Duodenal mucosa (tissue), 2 donors: ENCODE results near the gene LRRC32.

Source experiments
- H3K27ac ChIP-seq: one replicate; pipeline ENCODE4 v1.7.0; 2013; ENCODE audit warnings: low read depth, low read length
- H3K27me3 ChIP-seq, 2 donors: one replicate each; pipeline ENCODE4 v1.7.0; 2013; ENCODE audit warnings: low read length in 2 of 2, control low read depth in 1 of 2; ENCODE audit not compliant: insufficient read depth in 2 of 2, control insufficient read depth in 1 of 2
- H3K36me3 ChIP-seq, 2 donors: one replicate each; pipeline ENCODE4 v1.7.0; 2013; ENCODE audit warnings: low read length in 2 of 2, control low read depth in 1 of 2; ENCODE audit not compliant: insufficient read depth in 2 of 2, control insufficient read depth in 1 of 2
- H3K4me1 ChIP-seq, 2 donors: one replicate each; pipeline ENCODE4 v1.7.0; 2013; ENCODE audit warnings: low read length in 2 of 2, control low read depth in 1 of 2; ENCODE audit not compliant: insufficient read depth in 2 of 2, control insufficient read depth in 1 of 2
- H3K4me3 ChIP-seq, 2 donors: one replicate each; pipeline ENCODE4 v1.7.0; 2013; ENCODE audit warnings: low read length in 2 of 2, low read depth in 1 of 2
- H3K9ac ChIP-seq, 2 donors: one replicate each; pipeline ENCODE4 v1.7.0; 2013; ENCODE audit warnings: low read length in 2 of 2, low read depth in 1 of 2
- H3K9me3 ChIP-seq, 2 donors: one replicate each; pipeline ENCODE4 v1.7.0; 2013; ENCODE audit warnings: low read length in 2 of 2, control low read depth in 1 of 2; ENCODE audit not compliant: control insufficient read depth in 1 of 2

Gene LRRC32

GRCh38 chr11:76680518-76681425, 10.2 kb upstream of the LRRC32 start:
- Histone ChIP-seq H3K27ac (no peak overlapping the region), H3K27me3 (no peaks in the 10 kb centered on the region), H3K4me1 (peaks cover 0 to 3% of the 10 kb centered on the region in 2 donors), H3K9ac (no peak overlapping the region), H3K4me3 (no peak overlapping the region), H3K36me3 (no peaks in the 10 kb centered on the region), H3K9me3 (no peaks in the 10 kb centered on the region)

- Histone ChIP-seq H3K27me3 (no peaks in the 10 kb centered on the region), H3K36me3 (no peaks in the 10 kb centered on the region), H3K27ac (no peak overlapping the region), H3K4me1 (peaks cover 3% of the 10 kb centered on the region in 2 donors), H3K9ac (no peak overlapping the region), H3K9me3 (no peaks in the 10 kb centered on the region), H3K4me3 (no peak overlapping the region)
Measured at GRCh38 chr11:76678321-76678720, 7.8 kb upstream of the LRRC32 start.

GRCh38 chr11:76677458-76677765, 6.9 kb upstream of the LRRC32 start:
- Histone ChIP-seq H3K27ac (no peak overlapping the region), H3K4me1 (peaks cover 9 to 11% of the 10 kb centered on the region in 2 donors), H3K36me3 (no peaks in the 10 kb centered on the region), H3K27me3 (no peaks in the 10 kb centered on the region), H3K4me3 (no peak overlapping the region), H3K9me3 (no peaks in the 10 kb centered on the region), H3K9ac (no peak overlapping the region)

- Histone ChIP-seq H3K4me3 (no peak overlapping the region), H3K36me3 (no peaks in the 10 kb centered on the region), H3K27ac (no peak overlapping the region), H3K27me3 (no peaks in the 10 kb centered on the region), H3K9ac (no peak overlapping the region), H3K9me3 (no peaks in the 10 kb centered on the region), H3K4me1 (peaks cover 9 to 11% of the 10 kb centered on the region in 2 donors)
Measured at GRCh38 chr11:76676636-76677457, 6.3 kb upstream of the LRRC32 start.

DNA sequence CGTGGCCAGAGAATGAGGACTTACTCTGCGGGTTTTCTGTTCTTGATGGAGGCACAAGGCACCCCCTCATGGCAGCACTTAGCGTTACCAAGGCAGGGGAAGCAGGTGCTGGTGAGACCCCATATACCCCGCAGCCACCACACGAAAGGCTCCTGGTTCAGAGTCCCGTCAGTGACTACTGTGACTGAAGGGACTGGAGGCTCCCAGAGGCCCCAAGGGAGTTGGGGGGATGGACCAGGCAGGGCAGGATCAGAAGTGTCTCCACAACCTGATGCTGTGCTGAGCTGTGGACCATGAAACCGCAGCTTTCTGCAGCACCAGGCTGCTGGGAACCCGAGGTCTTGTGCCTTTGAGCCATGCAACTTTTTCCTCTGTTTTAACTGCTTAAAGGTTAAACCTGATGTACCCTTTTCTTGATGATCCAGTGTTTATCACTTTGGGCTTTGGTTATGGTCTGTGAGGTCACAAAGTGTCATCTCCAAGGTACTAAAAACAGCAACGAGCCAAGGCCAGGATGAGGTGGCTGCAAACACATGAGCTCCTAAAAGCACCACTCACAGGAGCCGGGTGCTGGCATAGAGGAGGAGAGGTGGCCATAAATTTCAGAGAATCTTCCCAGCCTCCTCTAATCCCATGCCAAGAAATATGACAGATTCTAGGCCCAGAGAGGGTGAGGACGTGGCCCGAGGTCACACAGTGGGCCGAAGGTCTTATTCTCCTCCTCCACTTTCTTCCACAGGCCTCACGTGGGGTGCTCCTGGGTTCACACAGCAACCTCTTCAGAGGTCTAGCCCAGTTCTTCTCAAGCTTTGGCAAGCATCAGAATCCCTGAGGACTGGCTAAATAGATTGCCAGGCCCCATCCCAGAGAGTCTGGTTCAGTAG, 4.2 kb upstream of the LRRC32 start:
- Histone ChIP-seq H3K9ac (no peak overlapping the region), H3K4me1 (peaks cover 14 to 17% of the 10 kb centered on the region in 2 donors), H3K27ac (no peak overlapping the region), H3K27me3 (peaks cover 5 to 6% of the 10 kb centered on the region in 2 donors), H3K9me3 (no peaks in the 10 kb centered on the region), H3K4me3 (no peak overlapping the region), H3K36me3 (no peaks in the 10 kb centered on the region)

DNA sequence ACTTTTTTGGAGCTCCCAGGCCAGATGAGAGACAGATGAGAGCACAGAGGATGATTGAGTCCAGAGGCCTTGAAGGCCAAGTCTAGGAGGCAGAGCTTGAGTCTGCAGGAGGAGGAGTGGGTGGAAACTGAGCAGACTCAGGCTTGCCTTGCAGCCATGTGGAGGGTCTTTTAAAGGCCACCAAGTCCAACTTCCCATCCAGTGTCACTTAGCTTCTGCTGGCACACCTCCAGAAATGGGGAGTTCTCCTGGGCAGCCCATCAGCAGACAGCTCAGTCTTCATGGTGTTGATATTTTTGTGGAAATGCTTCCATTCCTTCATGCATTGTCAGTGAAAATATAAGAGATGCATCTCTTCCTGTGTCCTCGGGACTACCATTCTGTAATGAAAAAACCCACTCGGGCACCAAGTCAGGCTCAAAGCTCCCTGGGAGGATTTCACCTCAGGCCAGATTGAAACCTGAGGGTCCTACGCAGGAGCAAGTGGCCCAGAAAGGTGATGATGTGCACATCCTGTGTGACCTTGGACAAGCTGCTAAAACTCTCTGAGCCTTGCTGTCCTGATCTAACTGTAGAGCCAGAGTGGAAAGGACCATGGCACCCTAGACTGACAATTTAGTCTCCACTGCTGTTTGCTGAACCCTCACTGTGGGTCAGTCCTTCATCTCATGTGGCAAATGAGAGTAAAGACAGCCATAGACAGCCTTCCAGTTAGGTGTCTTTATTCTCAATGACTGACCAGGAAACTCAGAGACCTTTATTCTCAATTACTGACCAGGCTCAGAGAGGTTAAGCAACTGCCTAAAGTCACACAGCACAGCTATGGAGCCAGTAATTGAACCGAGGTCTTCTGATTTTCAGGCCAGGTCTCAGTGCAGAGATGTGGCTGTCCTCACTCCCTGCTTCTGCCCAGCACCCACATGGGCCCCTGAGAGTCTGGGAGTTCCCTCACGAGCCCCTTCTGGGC, 2.9 kb upstream of the LRRC32 start:
- no peaks in the 10 kb centered on the region for H3K36me3 ChIP-seq
- H3K4me3 ChIP-seq, result peak overlapping the region in 1 of 2 donors; percentile 4
- peaks cover 17 to 21% of the 10 kb centered on the region in 2 donors for H3K4me1 ChIP-seq
- H3K27ac ChIP-seq, result no peak overlapping the region
- peaks cover 11 to 14% of the 10 kb centered on the region in 2 donors for H3K27me3 ChIP-seq
- H3K9me3 ChIP-seq, result no peaks in the 10 kb centered on the region
- H3K9ac ChIP-seq, result no peak overlapping the region

GRCh38 chr11:76672431-76673175, 2.1 kb upstream of the LRRC32 start:
- Histone ChIP-seq H3K27ac (no peak overlapping the region), H3K4me3 (peak overlapping the region in 1 of 2 donors; percentile 4), H3K9ac (no peak overlapping the region), H3K9me3 (no peaks in the 10 kb centered on the region), H3K27me3 (peaks cover 11 to 14% of the 10 kb centered on the region in 2 donors), H3K36me3 (no peaks in the 10 kb centered on the region), H3K4me1 (peaks cover 17 to 22% of the 10 kb centered on the region in 2 donors)

GRCh38 chr11:76671626-76672309, 1.2 kb upstream of the LRRC32 start:
- Histone ChIP-seq H3K36me3 (no peaks in the 10 kb centered on the region), H3K27me3 (peaks cover 11 to 14% of the 10 kb centered on the region in 2 donors), H3K4me1 (peaks cover 17 to 22% of the 10 kb centered on the region in 2 donors), H3K27ac (peak overlapping the region; percentile 18), H3K4me3 (peak overlapping the region; percentile 53 to 60), H3K9me3 (no peaks in the 10 kb centered on the region), H3K9ac (no peak overlapping the region)
